ENCODE measurements around the gene C11orf86.
A peak's percentile ranks its signal among the peaks of the same experiment; 100 is the strongest.

The C11orf86 gene

DNA sequence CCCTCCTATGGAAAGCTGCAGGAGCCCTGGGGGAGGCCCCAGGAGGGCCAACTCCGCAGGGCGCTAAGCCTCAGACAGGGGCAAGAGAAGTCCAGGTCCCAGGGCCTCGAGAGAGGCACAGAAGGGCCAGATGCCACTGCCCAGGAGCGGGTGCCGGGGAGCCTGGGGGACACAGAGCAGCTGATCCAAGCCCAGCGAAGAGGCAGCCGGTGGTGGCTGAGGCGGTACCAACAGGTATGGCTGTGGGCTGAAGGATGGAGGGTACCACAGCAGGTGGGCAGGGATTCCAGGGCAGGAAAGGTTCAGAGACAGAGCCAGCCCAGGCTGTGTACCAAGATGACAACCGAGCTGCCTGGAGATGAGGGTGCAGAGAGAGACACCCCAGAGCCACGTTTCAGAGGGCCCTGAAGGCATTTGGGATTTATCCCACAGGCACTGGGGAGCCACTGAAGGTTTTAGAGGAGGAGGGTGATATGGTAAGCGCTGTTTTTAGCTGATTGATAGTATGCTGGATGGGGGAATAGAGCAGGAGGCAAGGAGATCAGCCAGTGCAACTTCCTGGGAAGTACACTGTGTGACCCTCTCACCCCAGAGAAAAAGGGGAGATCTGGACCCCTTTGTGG lies 412 bp downstream of the C11orf86 start:
- Histone ChIP-seq H3K4me1 (ENCODE audit: insufficient read depth, low read length) (no peaks in the 10 kb centered on the region), H3K27ac (ENCODE audit: low read length) (no peak overlapping the region), H3K4me2 (ENCODE audit: insufficient read depth, low read length) (no peak overlapping the region), H3K79me2 (ENCODE audit: insufficient read depth, low read length) (no peaks in the 10 kb centered on the region), H3K36me3 (ENCODE audit: insufficient read depth, low read length) (no peaks in the 10 kb centered on the region), H2AFZ (ENCODE audit: low read depth, low read length) (no peak overlapping the region), H3K9me3 (ENCODE audit: insufficient read depth, low read length, severe bottlenecking) (no peaks in the 10 kb centered on the region), H3K9ac (ENCODE audit: low read depth, low read length) (no peak overlapping the region), H4K20me1 (ENCODE audit: insufficient read depth, low read length) (peaks cover 7% of the 10 kb centered on the region; the same call in 1 of the 2 replicates), H3K27me3 (ENCODE audit: insufficient read depth, low read length, poor library complexity) (no peaks in the 10 kb centered on the region), H3K4me3 (ENCODE audit: low read depth in 1 of 2, low read length in 2 of 2) (no peak overlapping the region)
- DNase-seq (no peak), ATAC-seq (ENCODE audit: insufficient read depth, low read depth) (no peak)
- TF ChIP-seq, protein P1, sequence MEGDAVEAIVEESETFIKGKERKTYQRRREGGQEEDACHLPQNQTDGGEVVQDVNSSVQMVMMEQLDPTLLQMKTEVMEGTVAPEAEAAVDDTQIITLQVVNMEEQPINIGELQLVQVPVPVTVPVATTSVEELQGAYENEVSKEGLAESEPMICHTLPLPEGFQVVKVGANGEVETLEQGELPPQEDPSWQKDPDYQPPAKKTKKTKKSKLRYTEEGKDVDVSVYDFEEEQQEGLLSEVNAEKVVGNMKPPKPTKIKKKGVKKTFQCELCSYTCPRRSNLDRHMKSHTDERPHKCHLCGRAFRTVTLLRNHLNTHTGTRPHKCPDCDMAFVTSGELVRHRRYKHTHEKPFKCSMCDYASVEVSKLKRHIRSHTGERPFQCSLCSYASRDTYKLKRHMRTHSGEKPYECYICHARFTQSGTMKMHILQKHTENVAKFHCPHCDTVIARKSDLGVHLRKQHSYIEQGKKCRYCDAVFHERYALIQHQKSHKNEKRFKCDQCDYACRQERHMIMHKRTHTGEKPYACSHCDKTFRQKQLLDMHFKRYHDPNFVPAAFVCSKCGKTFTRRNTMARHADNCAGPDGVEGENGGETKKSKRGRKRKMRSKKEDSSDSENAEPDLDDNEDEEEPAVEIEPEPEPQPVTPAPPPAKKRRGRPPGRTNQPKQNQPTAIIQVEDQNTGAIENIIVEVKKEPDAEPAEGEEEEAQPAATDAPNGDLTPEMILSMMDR (IDR thresholded peaks at IDR 0.05; ENCODE audit: borderline replicate concordance, extremely low read depth, low read length, poor library complexity, severe bottlenecking), result no peak
- TF ChIP-seq EZH2 (IDR thresholded peaks at IDR 0.05; ENCODE audit: borderline replicate concordance, low read depth, low read length, severe bottlenecking), result no peak

DNA sequence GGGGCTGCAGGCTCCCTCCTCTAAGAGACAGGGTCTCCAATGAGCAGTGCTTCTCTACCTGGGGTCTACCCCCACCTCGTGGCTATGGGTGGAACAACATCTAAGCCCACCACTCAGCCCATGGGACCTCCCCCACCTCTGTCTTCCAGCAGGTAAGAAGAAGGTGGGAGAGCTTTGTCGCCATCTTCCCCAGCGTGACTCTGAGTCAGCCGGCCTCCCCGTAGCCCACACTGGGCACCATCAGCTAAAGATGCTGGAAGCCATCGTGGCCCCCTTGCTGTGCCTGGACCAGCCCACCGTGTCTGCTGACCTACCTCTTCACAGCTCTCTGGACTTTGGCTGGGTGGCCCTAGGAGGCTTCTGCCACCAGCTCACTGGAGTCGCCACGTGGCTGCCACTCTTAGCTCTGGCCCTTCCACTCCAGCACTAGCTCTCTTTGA lies 944 bp downstream of the C11orf86 start:
- Histone ChIP-seq H3K9ac (ENCODE audit: low read depth, low read length) (no peak overlapping the region), H3K4me3 (ENCODE audit: low read depth in 1 of 2, low read length in 2 of 2) (no peak overlapping the region), H2AFZ (ENCODE audit: low read depth, low read length) (no peak overlapping the region), H3K27me3 (ENCODE audit: insufficient read depth, low read length, poor library complexity) (no peaks in the 10 kb centered on the region), H3K36me3 (ENCODE audit: insufficient read depth, low read length) (no peaks in the 10 kb centered on the region), H3K79me2 (ENCODE audit: insufficient read depth, low read length) (no peaks in the 10 kb centered on the region), H3K27ac (ENCODE audit: low read length) (no peak overlapping the region), H3K9me3 (ENCODE audit: insufficient read depth, low read length, severe bottlenecking) (no peaks in the 10 kb centered on the region), H4K20me1 (ENCODE audit: insufficient read depth, low read length) (peaks cover 7% of the 10 kb centered on the region; the same call in 1 of the 2 replicates), H3K4me2 (ENCODE audit: insufficient read depth, low read length) (no peak overlapping the region), H3K4me1 (ENCODE audit: insufficient read depth, low read length) (no peaks in the 10 kb centered on the region)
- TF ChIP-seq, protein P1 (IDR thresholded peaks at IDR 0.05; ENCODE audit: borderline replicate concordance, extremely low read depth, low read length, poor library complexity, severe bottlenecking), result peak; percentile 89
- TF ChIP-seq EZH2 (IDR thresholded peaks at IDR 0.05; ENCODE audit: borderline replicate concordance, low read depth, low read length, severe bottlenecking), result no peak
- DNase-seq, result peak; percentile 60
- ATAC-seq (ENCODE audit: insufficient read depth, low read depth), result peak; percentile 82

DNA sequence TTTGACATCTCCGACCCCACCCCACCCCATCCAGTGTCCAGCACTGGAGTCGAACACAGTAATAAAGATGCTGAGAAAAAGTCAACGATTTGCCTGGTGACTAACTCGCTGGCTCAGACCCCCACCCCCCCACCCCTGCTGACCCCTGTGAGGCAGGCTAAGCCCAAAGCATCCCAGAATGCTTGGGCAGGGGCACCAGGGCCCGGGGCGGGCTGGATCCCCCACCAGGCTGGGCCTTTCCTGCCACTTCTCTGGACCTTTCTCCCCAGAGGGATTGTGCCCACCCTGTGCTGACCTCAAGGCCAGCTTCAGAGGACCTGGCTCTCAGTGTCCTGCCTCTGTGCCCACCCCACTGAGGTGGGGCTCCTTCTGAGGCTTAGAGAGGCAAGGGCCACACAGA lies 1.8 kb downstream of the C11orf86 start:
- no peak for ATAC-seq (ENCODE audit: insufficient read depth, low read depth)
- Histone ChIP-seq H2AFZ (ENCODE audit: low read depth, low read length) (no peak overlapping the region), H3K9me3 (ENCODE audit: insufficient read depth, low read length, severe bottlenecking) (no peaks in the 10 kb centered on the region), H3K4me3 (ENCODE audit: low read depth in 1 of 2, low read length in 2 of 2) (no peak overlapping the region), H3K79me2 (ENCODE audit: insufficient read depth, low read length) (no peaks in the 10 kb centered on the region), H3K4me1 (ENCODE audit: insufficient read depth, low read length) (peaks cover 8% of the 10 kb centered on the region), H3K27me3 (ENCODE audit: insufficient read depth, low read length, poor library complexity) (no peaks in the 10 kb centered on the region), H3K36me3 (ENCODE audit: insufficient read depth, low read length) (no peaks in the 10 kb centered on the region), H3K9ac (ENCODE audit: low read depth, low read length) (no peak overlapping the region), H3K27ac (ENCODE audit: low read length) (no peak overlapping the region), H3K4me2 (ENCODE audit: insufficient read depth, low read length) (no peak overlapping the region), H4K20me1 (ENCODE audit: insufficient read depth, low read length) (peaks cover 7% of the 10 kb centered on the region; the same call in 1 of the 2 replicates)
- no peak for DNase-seq
- TF ChIP-seq, protein P1 (IDR thresholded peaks at IDR 0.05; ENCODE audit: borderline replicate concordance, extremely low read depth, low read length, poor library complexity, severe bottlenecking), result no peak
- no peak for TF ChIP-seq EZH2 (IDR thresholded peaks at IDR 0.05; ENCODE audit: borderline replicate concordance, low read depth, low read length, severe bottlenecking)
